ENCODE measurements around the gene BORCS6. TPM values are rescaled to one million over a fixed set of nuclear protein-coding genes. Genes with fewer than 3 reads are reported as not detected.
A peak's percentile ranks its signal among the peaks of the same experiment; 100 is the strongest.

Gene BORCS6
- total RNA-seq, 1 experiment from 2014 or later, result 9.3 TPM

DNA sequence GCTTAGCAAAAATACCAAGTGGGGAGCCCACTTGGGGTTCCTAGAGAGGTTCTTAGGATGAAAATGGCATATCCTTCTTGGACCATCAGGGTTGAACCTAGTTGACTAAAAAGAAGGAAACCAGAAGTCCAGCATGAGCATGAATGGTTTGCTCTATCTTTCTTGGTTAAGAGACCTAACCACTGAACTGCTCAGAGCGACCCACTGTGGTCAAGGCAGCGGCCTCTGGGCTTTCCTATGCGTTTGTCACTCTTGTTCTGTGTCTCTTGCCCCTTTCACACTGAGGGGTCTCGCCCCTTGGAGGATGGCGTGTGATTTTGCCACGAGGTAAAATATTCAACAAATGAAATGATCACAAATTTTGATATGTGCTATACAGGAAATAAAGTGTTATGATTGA is 526 bp upstream of the BORCS6 start:
- intact Hi-C loops (cut with micrococcal nuclease; ENCODE audit: unreplicated experiment), result no loop called here
- Histone ChIP-seq H3K9me3 (ENCODE audit: control insufficient read depth, insufficient read depth, low read depth, low read length) (no peaks in the 10 kb centered on the region), H3K36me3 (ENCODE audit: control insufficient read depth, insufficient read depth, low read length) (no peaks in the 10 kb centered on the region), H3K27ac (ENCODE audit: low read length) (peak overlapping the region; percentile 86), H3K4me3 (ENCODE audit: low read depth in 2 of 2, low read length in 2 of 2) (peak overlapping the region; percentile 42 to 71), H3K4me1 (ENCODE audit: control insufficient read depth, insufficient read depth, low read length) (peaks cover 22% of the 10 kb centered on the region), H3K27me3 (ENCODE audit: control insufficient read depth, insufficient read depth, low read length) (no peaks in the 10 kb centered on the region)
- CTCF ChIA-PET, result interaction anchor here (0.6 kb wide), 1 partner anchor 72 kb away, joined by 6 read pairs; no protein-coding TSS in a partner anchor
- POLR2A ChIA-PET, result interaction anchor here (0.6 kb wide), 1 partner anchor 60 kb away, joined by 3 read pairs; no protein-coding TSS in a partner anchor
- in situ Hi-C loops (cut with HindIII; ENCODE audit: low pct_unique_long_range_greater_than_20kb, low sequenced_read_pairs), result no loop called here
- no peak for DNase-seq (ENCODE audit: low read depth, low spot score)
- ATAC-seq, result no peak
- TF ChIP-seq, protein P1, sequence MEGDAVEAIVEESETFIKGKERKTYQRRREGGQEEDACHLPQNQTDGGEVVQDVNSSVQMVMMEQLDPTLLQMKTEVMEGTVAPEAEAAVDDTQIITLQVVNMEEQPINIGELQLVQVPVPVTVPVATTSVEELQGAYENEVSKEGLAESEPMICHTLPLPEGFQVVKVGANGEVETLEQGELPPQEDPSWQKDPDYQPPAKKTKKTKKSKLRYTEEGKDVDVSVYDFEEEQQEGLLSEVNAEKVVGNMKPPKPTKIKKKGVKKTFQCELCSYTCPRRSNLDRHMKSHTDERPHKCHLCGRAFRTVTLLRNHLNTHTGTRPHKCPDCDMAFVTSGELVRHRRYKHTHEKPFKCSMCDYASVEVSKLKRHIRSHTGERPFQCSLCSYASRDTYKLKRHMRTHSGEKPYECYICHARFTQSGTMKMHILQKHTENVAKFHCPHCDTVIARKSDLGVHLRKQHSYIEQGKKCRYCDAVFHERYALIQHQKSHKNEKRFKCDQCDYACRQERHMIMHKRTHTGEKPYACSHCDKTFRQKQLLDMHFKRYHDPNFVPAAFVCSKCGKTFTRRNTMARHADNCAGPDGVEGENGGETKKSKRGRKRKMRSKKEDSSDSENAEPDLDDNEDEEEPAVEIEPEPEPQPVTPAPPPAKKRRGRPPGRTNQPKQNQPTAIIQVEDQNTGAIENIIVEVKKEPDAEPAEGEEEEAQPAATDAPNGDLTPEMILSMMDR (IDR thresholded peaks at IDR 0.05), result no peak
- TF ChIP-seq TCF7L2 (IDR thresholded peaks at IDR 0.05; ENCODE audit: low read depth, low read length), result no peak
- TF ChIP-seq, protein P2, sequence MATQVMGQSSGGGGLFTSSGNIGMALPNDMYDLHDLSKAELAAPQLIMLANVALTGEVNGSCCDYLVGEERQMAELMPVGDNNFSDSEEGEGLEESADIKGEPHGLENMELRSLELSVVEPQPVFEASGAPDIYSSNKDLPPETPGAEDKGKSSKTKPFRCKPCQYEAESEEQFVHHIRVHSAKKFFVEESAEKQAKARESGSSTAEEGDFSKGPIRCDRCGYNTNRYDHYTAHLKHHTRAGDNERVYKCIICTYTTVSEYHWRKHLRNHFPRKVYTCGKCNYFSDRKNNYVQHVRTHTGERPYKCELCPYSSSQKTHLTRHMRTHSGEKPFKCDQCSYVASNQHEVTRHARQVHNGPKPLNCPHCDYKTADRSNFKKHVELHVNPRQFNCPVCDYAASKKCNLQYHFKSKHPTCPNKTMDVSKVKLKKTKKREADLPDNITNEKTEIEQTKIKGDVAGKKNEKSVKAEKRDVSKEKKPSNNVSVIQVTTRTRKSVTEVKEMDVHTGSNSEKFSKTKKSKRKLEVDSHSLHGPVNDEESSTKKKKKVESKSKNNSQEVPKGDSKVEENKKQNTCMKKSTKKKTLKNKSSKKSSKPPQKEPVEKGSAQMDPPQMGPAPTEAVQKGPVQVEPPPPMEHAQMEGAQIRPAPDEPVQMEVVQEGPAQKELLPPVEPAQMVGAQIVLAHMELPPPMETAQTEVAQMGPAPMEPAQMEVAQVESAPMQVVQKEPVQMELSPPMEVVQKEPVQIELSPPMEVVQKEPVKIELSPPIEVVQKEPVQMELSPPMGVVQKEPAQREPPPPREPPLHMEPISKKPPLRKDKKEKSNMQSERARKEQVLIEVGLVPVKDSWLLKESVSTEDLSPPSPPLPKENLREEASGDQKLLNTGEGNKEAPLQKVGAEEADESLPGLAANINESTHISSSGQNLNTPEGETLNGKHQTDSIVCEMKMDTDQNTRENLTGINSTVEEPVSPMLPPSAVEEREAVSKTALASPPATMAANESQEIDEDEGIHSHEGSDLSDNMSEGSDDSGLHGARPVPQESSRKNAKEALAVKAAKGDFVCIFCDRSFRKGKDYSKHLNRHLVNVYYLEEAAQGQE (IDR thresholded peaks at IDR 0.05; ENCODE audit: insufficient read depth in 1 of 2, low read depth in 2 of 2, low read length in 1 of 2), result no peak
- TF ChIP-seq POLR2AphosphoS5 (IDR thresholded peaks at IDR 0.05; ENCODE audit: low read depth, low read length), result no peak
- no peak for TF ChIP-seq SIN3A (IDR thresholded peaks at IDR 0.05; ENCODE audit: borderline replicate concordance, insufficient read depth, low read depth, low read length)
- no TSS peak for BruUV-seq (replicated peaks)

DNA sequence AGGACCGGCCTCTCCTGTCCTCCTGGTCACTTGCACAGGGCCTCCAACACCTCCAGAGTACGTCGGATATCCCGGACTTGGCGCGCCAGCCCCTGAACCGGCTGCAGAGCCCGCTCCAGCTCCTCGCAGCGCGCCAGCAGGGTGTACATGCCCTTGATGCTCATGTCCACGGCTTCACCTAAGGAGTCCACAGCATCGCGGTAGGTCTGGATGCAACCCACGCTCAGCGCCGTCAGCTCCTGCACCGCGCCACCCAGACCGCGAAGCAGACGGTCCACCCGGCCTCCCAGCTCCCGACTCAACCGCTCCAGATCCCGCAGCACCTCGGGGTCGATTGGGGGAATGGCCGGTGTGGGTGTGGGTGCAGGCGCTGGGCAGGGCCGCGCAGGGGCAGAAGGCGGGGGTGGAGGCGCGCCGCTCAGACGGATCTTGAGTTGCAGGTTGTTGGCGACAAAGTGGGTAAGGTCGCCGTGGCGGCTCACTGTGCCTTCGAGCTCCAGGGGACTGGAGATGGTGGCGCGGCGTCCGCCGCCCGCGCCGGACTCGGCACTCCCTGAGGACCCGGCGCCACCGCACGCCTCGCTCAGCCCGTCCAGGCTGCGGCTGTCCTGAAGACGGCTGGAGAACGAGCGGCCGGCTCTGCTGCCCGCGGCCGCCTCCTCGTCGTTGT is 804 bp downstream of the BORCS6 start:
- DNase-seq (ENCODE audit: low read depth, low spot score) (no peak), ATAC-seq (no peak)
- H3K27me3 ChIP-seq (ENCODE audit: control insufficient read depth, insufficient read depth, low read length), result no peaks in the 10 kb centered on the region
- CTCF ChIA-PET, result interaction anchor here (0.6 kb wide), 1 partner anchor 35 kb away, joined by 7 read pairs; no protein-coding TSS in a partner anchor
- TF ChIP-seq, protein P2 (IDR thresholded peaks at IDR 0.05; ENCODE audit: insufficient read depth in 1 of 2, low read depth in 2 of 2, low read length in 1 of 2), result no peak
- TF ChIP-seq TCF7L2 (IDR thresholded peaks at IDR 0.05; ENCODE audit: low read depth, low read length) (no peak), POLR2AphosphoS5 (IDR thresholded peaks at IDR 0.05; ENCODE audit: low read depth, low read length) (no peak), SIN3A (IDR thresholded peaks at IDR 0.05; ENCODE audit: borderline replicate concordance, insufficient read depth, low read depth, low read length) (no peak)
- TF ChIP-seq, protein P1 (IDR thresholded peaks at IDR 0.05), result no peak
- in situ Hi-C loops (cut with HindIII; ENCODE audit: low pct_unique_long_range_greater_than_20kb, low sequenced_read_pairs), result no loop called here
- POLR2A ChIA-PET, result no interaction called here
- H3K27ac ChIP-seq (ENCODE audit: low read length), result peak overlapping the region; percentile 82
- intact Hi-C loops (cut with micrococcal nuclease; ENCODE audit: unreplicated experiment), result no loop called here
- H3K4me3 ChIP-seq (ENCODE audit: low read depth in 2 of 2, low read length in 2 of 2), result peak overlapping the region; percentile 71 to 73
- H3K36me3 ChIP-seq (ENCODE audit: control insufficient read depth, insufficient read depth, low read length), result no peaks in the 10 kb centered on the region
- no peaks in the 10 kb centered on the region for H3K9me3 ChIP-seq (ENCODE audit: control insufficient read depth, insufficient read depth, low read depth, low read length)
- BruUV-seq (replicated peaks), result no TSS peak
- H3K4me1 ChIP-seq (ENCODE audit: control insufficient read depth, insufficient read depth, low read length), result peaks cover 22% of the 10 kb centered on the region

All from Panc1 (cell line).